Measurements from ENCODE around the gene FARP1.

GRCh38 chr13:98479496-98480003, 336.7 kb downstream of the FARP1 start:
- TF ChIP-seq RELA (CRISPR knock-in tag; IDR thresholded peaks at IDR 0.05; ENCODE audit: borderline replicate concordance), result no peak
- TF ChIP-seq CTCF (IDR thresholded peaks at IDR 0.05), result no peak
- no peak for TF ChIP-seq ETV6 (CRISPR knock-in tag; IDR thresholded peaks at IDR 0.05)
- TF ChIP-seq SOX15 (CRISPR knock-in tag; IDR thresholded peaks at IDR 0.05), result no peak
- TF ChIP-seq ATF1 (CRISPR knock-in tag; IDR thresholded peaks at IDR 0.05), result no peak
- no peak for TF ChIP-seq AFF4 (CRISPR knock-in tag; IDR thresholded peaks at IDR 0.05; ENCODE audit: borderline replicate concordance)
- no peak for TF ChIP-seq MAX (CRISPR knock-in tag; IDR thresholded peaks at IDR 0.05)

Data from WTC11 (cell line).